Upper lobe of left lung (tissue), 6 donors: ENCODE results near the gene ADGRF4. TPM values are rescaled to one million over a fixed set of nuclear protein-coding genes. Genes with fewer than 3 reads are reported as not detected.

Experiments used
- ATAC-seq, 2 donors: fragments of 200-7000 bp; cut with Tn5 transposase; one replicate each; pipeline ENCODE4 v1.9.1; 2022; ENCODE audit warnings: mild to moderate bottlenecking in 2 of 2, moderate library complexity in 2 of 2; ENCODE audit not compliant: low FRiP score in 2 of 2
- DNase-seq, 2 donors: peaks; one replicate each; pipeline ENCODE4 v3.0.0-alpha.2; 2019 to 2020
- H3K27ac ChIP-seq, 4 donors: fragments of 200-600 bp; sonication (generic); one replicate each; pipeline ENCODE4 v1.5.1; 2016 to 2019
- H3K27me3 ChIP-seq, 4 donors: fragments of 200-600 bp; sonication (generic); one replicate each; pipeline ENCODE4 v1.5.1; 2017 to 2019
- H3K36me3 ChIP-seq, 4 donors: fragments of 200-600 bp; sonication (generic); one replicate each; pipeline ENCODE4 v1.5.1; 2016 to 2019
- H3K4me1 ChIP-seq, 4 donors: fragments of 200-600 bp; sonication (generic); one replicate each; pipeline ENCODE4 v1.5.1; 2018 to 2019
- H3K4me3 ChIP-seq, 4 donors: fragments of 200-600 bp; sonication (generic); one replicate each; pipeline ENCODE4 v1.5.1; 2017 to 2019; ENCODE audit warnings: mild to moderate bottlenecking in 2 of 4, moderate library complexity in 1 of 4
- H3K9me3 ChIP-seq, 4 donors: fragments of 200-600 bp; sonication (generic); one replicate each; pipeline ENCODE4 v1.5.1; 2018 to 2019
- CTCF ChIP-seq, 6 experiments: fragments of 450-650 bp in 4 of 6; fragments of 200-600 bp in 2 of 6; sonication (generic) in 2 of 6; IDR thresholded peaks; one replicate each; pipeline ENCODE4 v1.5.1; 2016 to 2019; ENCODE audit warnings: antibody characterized with exemption in 6 of 6
- EP300 ChIP-seq, 4 donors: sonication (generic); formaldehyde crosslinking; IDR thresholded peaks; one replicate each; pipeline ENCODE4 v1.5.1; 2017; ENCODE audit warnings: antibody characterized with exemption in 4 of 4, control low read depth in 2 of 4
- POLR2A ChIP-seq, 4 donors: fragments of 450-650 bp; IDR thresholded peaks; one replicate each; pipeline ENCODE4 v1.5.1; 2016 to 2017; ENCODE audit warnings: antibody characterized with exemption in 4 of 4, mild to moderate bottlenecking in 2 of 4
- POLR2AphosphoS5 ChIP-seq, 2 donors: sonication (generic); formaldehyde crosslinking; IDR thresholded peaks; one replicate each; pipeline ENCODE4 v1.5.1; 2017; ENCODE audit warnings: antibody characterized with exemption in 2 of 2
- WGBS, 2 donors: methylation state at CpG; one replicate each; pipeline ENCODE4 v1.1.5; 2017 to 2018; 5-methylcytosine and 5-hydroxymethylcytosine counted together
- total RNA-seq, 6 donors: library from RNA; depleted of rRNA in 4 of 6; stranded (reverse); fragments of >200 nt in 4 of 6; gene quantifications; one replicate each; pipeline versions ENCODE4 v1.1.0 to v1.2.1, GENCODE V29; 2016 to 2021
- donor health status: DM: no; HTN: no; CAD: no; lungs with moderate emphysema.
- donor health status: DM: no; HTN: yes; CAD: no; lungs with severe emphysema.

Gene ADGRF4
- total RNA-seq, 6 donors from 2014 or later = 0.15 to 0.20 (median 0.18) TPM; not detected in 2

GRCh38 chr6:47690214-47690613 is 8.2 kb upstream of the ADGRF4 start:
- ATAC-seq = no peak
- Histone ChIP-seq H3K9me3 (no peaks in the 10 kb centered on the region), H3K36me3 (no peaks in the 10 kb centered on the region), H3K27ac (no peak overlapping the region), H3K4me1 (no peaks in the 10 kb centered on the region), H3K4me3 (no peak overlapping the region), H3K27me3 (no peaks in the 10 kb centered on the region)
- no peak for DNase-seq
- 80 to 90% methylated on average over 2 of the region's 2 CpGs for WGBS, 2 donors
- TF ChIP-seq POLR2A (IDR thresholded peaks at IDR 0.05) (no peak), CTCF (IDR thresholded peaks at IDR 0.05) (no peak), EP300 (IDR thresholded peaks at IDR 0.05) (no peak), POLR2AphosphoS5 (IDR thresholded peaks at IDR 0.05) (no peak)

- Histone ChIP-seq H3K36me3 (no peaks in the 10 kb centered on the region), H3K27me3 (no peaks in the 10 kb centered on the region), H3K4me1 (no peaks in the 10 kb centered on the region), H3K27ac (no peak overlapping the region), H3K9me3 (no peaks in the 10 kb centered on the region), H3K4me3 (no peak overlapping the region)
- no peak for ATAC-seq
- DNase-seq = no peak
- WGBS, 2 donors = 75 to 88% methylated on average over 2 of the region's 2 CpGs
- TF ChIP-seq EP300 (IDR thresholded peaks at IDR 0.05) (no peak), POLR2AphosphoS5 (IDR thresholded peaks at IDR 0.05) (no peak), POLR2A (IDR thresholded peaks at IDR 0.05) (no peak), CTCF (IDR thresholded peaks at IDR 0.05) (no peak)
Measured at GRCh38 chr6:47690791-47691190, 7.6 kb upstream of the ADGRF4 start.

GRCh38 chr6:47697925-47698324 is 455 bp upstream of the ADGRF4 start:
- H3K36me3 ChIP-seq = no peaks in the 10 kb centered on the region
- DNase-seq (no peak), ATAC-seq (no peak)
- H3K27me3 ChIP-seq = no peaks in the 10 kb centered on the region
- no peaks in the 10 kb centered on the region for H3K4me1 ChIP-seq
- 74 to 80% methylated on average over 2 of the region's 2 CpGs for WGBS, 2 donors
- no peak overlapping the region for H3K4me3 ChIP-seq
- TF ChIP-seq EP300 (IDR thresholded peaks at IDR 0.05) (no peak), CTCF (IDR thresholded peaks at IDR 0.05) (no peak), POLR2AphosphoS5 (IDR thresholded peaks at IDR 0.05) (no peak), POLR2A (IDR thresholded peaks at IDR 0.05) (no peak)
- no peak overlapping the region for H3K27ac ChIP-seq
- H3K9me3 ChIP-seq = no peaks in the 10 kb centered on the region

GRCh38 chr6:47700053-47700452 is 1.7 kb downstream of the ADGRF4 start:
- no peaks in the 10 kb centered on the region for H3K27me3 ChIP-seq
- no peaks in the 10 kb centered on the region for H3K36me3 ChIP-seq
- no peaks in the 10 kb centered on the region for H3K4me1 ChIP-seq
- no peak overlapping the region for H3K27ac ChIP-seq
- H3K4me3 ChIP-seq = no peak overlapping the region
- WGBS, 2 donors = 88 to 89% methylated on average over 5 of the region's 5 CpGs
- no peak for DNase-seq
- H3K9me3 ChIP-seq = no peaks in the 10 kb centered on the region
- ATAC-seq = peak; percentile 62 to 76
- no peak for TF ChIP-seq POLR2AphosphoS5 (IDR thresholded peaks at IDR 0.05)
- no peak for TF ChIP-seq EP300 (IDR thresholded peaks at IDR 0.05)
- TF ChIP-seq CTCF (IDR thresholded peaks at IDR 0.05) = no peak
- no peak for TF ChIP-seq POLR2A (IDR thresholded peaks at IDR 0.05)

GRCh38 chr6:47700596-47700995 is 2.2 kb downstream of the ADGRF4 start:
- Histone ChIP-seq H3K27me3 (no peaks in the 10 kb centered on the region), H3K9me3 (no peaks in the 10 kb centered on the region), H3K27ac (no peak overlapping the region), H3K4me1 (no peaks in the 10 kb centered on the region), H3K4me3 (no peak overlapping the region), H3K36me3 (no peaks in the 10 kb centered on the region)
- WGBS, 2 donors = 84 to 100% methylated on average over 2 of the region's 2 CpGs
- DNase-seq (no peak), ATAC-seq (no peak)
- no peak for TF ChIP-seq EP300 (IDR thresholded peaks at IDR 0.05)
- no peak for TF ChIP-seq POLR2AphosphoS5 (IDR thresholded peaks at IDR 0.05)
- TF ChIP-seq CTCF (IDR thresholded peaks at IDR 0.05) = no peak
- no peak for TF ChIP-seq POLR2A (IDR thresholded peaks at IDR 0.05)
